ENCODE measurements around the gene OR2F1.

Gene OR2F1

GRCh38 chr7:143975617-143976016 lies 21.0 kb downstream of the OR2F1 start:
- H3K4me3 ChIP-seq (ENCODE audit: low read length), result no peak overlapping the region
- no peak for TF ChIP-seq CTCF (IDR thresholded peaks at IDR 0.05; ENCODE audit: insufficient read depth, low read depth, low read length, missing control alignments)
- DNase-seq (ENCODE audit: low read depth), result peak; percentile 2

- DNase-seq (ENCODE audit: low read depth), result no peak
- H3K4me3 ChIP-seq (ENCODE audit: low read length), result no peak overlapping the region
- no peak for TF ChIP-seq CTCF (IDR thresholded peaks at IDR 0.05; ENCODE audit: insufficient read depth, low read depth, low read length, missing control alignments)
These were observed 23.9 kb downstream of the OR2F1 start for GRCh38 chr7:143978585-143978984.

GRCh38 chr7:143979359-143979758 lies 24.7 kb downstream of the OR2F1 start:
- peak; percentile 33 for DNase-seq (ENCODE audit: low read depth)
- no peak for TF ChIP-seq CTCF (IDR thresholded peaks at IDR 0.05; ENCODE audit: insufficient read depth, low read depth, low read length, missing control alignments)
- H3K4me3 ChIP-seq (ENCODE audit: low read length), result no peak overlapping the region

- no peak overlapping the region for H3K4me3 ChIP-seq (ENCODE audit: low read length)
- no peak for DNase-seq (ENCODE audit: low read depth)
- TF ChIP-seq CTCF (IDR thresholded peaks at IDR 0.05; ENCODE audit: insufficient read depth, low read depth, low read length, missing control alignments), result no peak
These were observed 25.4 kb downstream of the OR2F1 start for GRCh38 chr7:143979998-143980397.

GRCh38 chr7:143980746-143981510 lies 26.3 kb downstream of the OR2F1 start:
- peak; percentile 3 for DNase-seq (ENCODE audit: low read depth)
- TF ChIP-seq CTCF (IDR thresholded peaks at IDR 0.05; ENCODE audit: insufficient read depth, low read depth, low read length, missing control alignments), result no peak
- no peak overlapping the region for H3K4me3 ChIP-seq (ENCODE audit: low read length)

GRCh38 chr7:143983960-143984359 lies 29.3 kb downstream of the OR2F1 start:
- DNase-seq (ENCODE audit: low read depth), result no peak
- TF ChIP-seq CTCF (IDR thresholded peaks at IDR 0.05; ENCODE audit: insufficient read depth, low read depth, low read length, missing control alignments), result no peak
- H3K4me3 ChIP-seq (ENCODE audit: low read length), result no peak overlapping the region

GRCh38 chr7:143987513-143987912 lies 32.9 kb downstream of the OR2F1 start:
- no peak for TF ChIP-seq CTCF (IDR thresholded peaks at IDR 0.05; ENCODE audit: insufficient read depth, low read depth, low read length, missing control alignments)
- DNase-seq (ENCODE audit: low read depth), result no peak
- H3K4me3 ChIP-seq (ENCODE audit: low read length), result no peak overlapping the region
